ENCODE measurements around the gene BTBD16. TPM values are rescaled to one million over a fixed set of nuclear protein-coding genes. Genes with fewer than 3 reads are reported as not detected.

Gene BTBD16
- total and polyA plus RNA-seq, 2 donors (not counting 1 experiment from before 2014, with no cell fraction given) = not detected

- Histone ChIP-seq H3K9me3 (ENCODE audit: control extremely low read depth in 1 of 3, control insufficient read depth in 2 of 3, insufficient read depth in 1 of 3, low read length in 2 of 3) (peaks cover 0 to 4% (median 0%) of the 10 kb centered on the region in 3 donors), H3K4me3 (ENCODE audit: control extremely low read depth in 1 of 5, extremely low read depth in 1 of 5, insufficient read depth in 1 of 5, low read depth in 2 of 5, low read length in 4 of 5) (no peak overlapping the region), H3K27ac (ENCODE audit: low read length in 2 of 2) (no peak overlapping the region), H2AFZ (ENCODE audit: insufficient read depth, low read depth, low read length, poor library complexity, severe bottlenecking) (no peak overlapping the region), H3K36me3 (replicated peaks in 1 of 2; ENCODE audit: control extremely low read depth in 1 of 2, control insufficient read depth in 1 of 2, extremely low read depth in 1 of 2, insufficient read depth in 2 of 2, low read length in 1 of 2) (no peaks in the 10 kb centered on the region), H3K9ac (ENCODE audit: low read length) (no peak overlapping the region), H4K20me1 (ENCODE audit: control insufficient read depth, insufficient read depth, low read length, poor library complexity, severe bottlenecking) (no peaks in the 10 kb centered on the region), H3K27me3 (replicated peaks in 1 of 4; ENCODE audit: control extremely low read depth in 1 of 4, control insufficient read depth in 3 of 4, insufficient read depth in 4 of 4, low read length in 3 of 4) (peaks cover 0 to 3% (median 0%) of the 10 kb centered on the region in 4 experiments), H3K79me2 (ENCODE audit: control insufficient read depth, insufficient read depth, low read length) (no peaks in the 10 kb centered on the region), H3K4me1 (ENCODE audit: control insufficient read depth in 2 of 2, insufficient read depth in 2 of 2, low read length in 2 of 2) (no peaks in the 10 kb centered on the region), H3K4me2 (replicated peaks; ENCODE audit: low read depth, low read length, poor library complexity, severe bottlenecking) (no peak overlapping the region)
- intact Hi-C loops (cut with micrococcal nuclease) = no loop called here
- Mint-ChIP-seq H3K27me3 (peaks cover 27% of the 10 kb centered on the region), H3K9me3 (ENCODE audit: insufficient read depth) (peaks cover 5% of the 10 kb centered on the region), H3K27ac (no peak overlapping the region), H3K4me3 (no peak overlapping the region), H3K4me1 (no peaks in the 10 kb centered on the region)
- WGBS (ENCODE audit: insufficient coverage) = 96% methylated on average over 9 of the region's 12 CpGs
- ATAC-seq (ENCODE audit: low read depth) (no peak), DNase-seq (no peak)
- ChIA-PET POLR2A (no interaction called here), CTCF (no interaction called here)
- TF ChIP-seq EZH2 (IDR thresholded peaks at IDR 0.05; ENCODE audit: borderline replicate concordance, insufficient read depth, low read depth, low read length, poor library complexity, severe bottlenecking) = no peak
Measured at GRCh38 chr10:122316224-122316884, 45.3 kb downstream of the BTBD16 start.

DNA sequence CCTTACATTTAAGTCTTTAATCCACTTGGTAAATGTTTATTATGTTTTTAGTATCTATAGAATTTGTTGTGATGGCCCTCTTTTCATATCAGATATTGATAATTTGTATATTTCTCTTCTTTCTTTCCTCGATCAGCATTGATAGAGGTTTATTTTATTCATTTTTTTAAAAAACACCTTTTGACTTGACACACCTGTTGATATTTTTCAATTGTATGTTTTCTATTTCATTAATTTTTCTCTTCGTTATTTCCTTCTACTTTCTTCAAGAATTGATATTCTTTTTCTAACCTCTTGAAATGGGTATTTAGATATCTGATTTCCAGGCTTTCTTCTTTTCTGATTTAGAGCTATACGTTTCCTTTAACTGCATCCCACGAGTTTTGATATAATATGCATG, 50.9 kb downstream of the BTBD16 start:
- Mint-ChIP-seq H3K9me3 (ENCODE audit: insufficient read depth) (peaks cover 5% of the 10 kb centered on the region), H3K4me3 (no peak overlapping the region), H3K27ac (no peak overlapping the region), H3K27me3 (peaks cover 41% of the 10 kb centered on the region), H3K4me1 (peaks cover 9% of the 10 kb centered on the region)
- no peak overlapping the region for H3K27ac ChIP-seq (ENCODE audit: low read length in 2 of 2)
- no peaks in the 10 kb centered on the region for H4K20me1 ChIP-seq (ENCODE audit: control insufficient read depth, insufficient read depth, low read length, poor library complexity, severe bottlenecking)
- H3K79me2 ChIP-seq (ENCODE audit: control insufficient read depth, insufficient read depth, low read length) = no peaks in the 10 kb centered on the region
- peaks cover 9% of the 10 kb centered on the region in 2 donors for H3K4me1 ChIP-seq (ENCODE audit: control insufficient read depth in 2 of 2, insufficient read depth in 2 of 2, low read length in 2 of 2)
- no peak for DNase-seq
- no peak overlapping the region for H3K4me3 ChIP-seq (ENCODE audit: control extremely low read depth in 1 of 5, extremely low read depth in 1 of 5, insufficient read depth in 1 of 5, low read depth in 2 of 5, low read length in 4 of 5)
- no peak overlapping the region for H3K9ac ChIP-seq (ENCODE audit: low read length)
- TF ChIP-seq, protein P1, sequence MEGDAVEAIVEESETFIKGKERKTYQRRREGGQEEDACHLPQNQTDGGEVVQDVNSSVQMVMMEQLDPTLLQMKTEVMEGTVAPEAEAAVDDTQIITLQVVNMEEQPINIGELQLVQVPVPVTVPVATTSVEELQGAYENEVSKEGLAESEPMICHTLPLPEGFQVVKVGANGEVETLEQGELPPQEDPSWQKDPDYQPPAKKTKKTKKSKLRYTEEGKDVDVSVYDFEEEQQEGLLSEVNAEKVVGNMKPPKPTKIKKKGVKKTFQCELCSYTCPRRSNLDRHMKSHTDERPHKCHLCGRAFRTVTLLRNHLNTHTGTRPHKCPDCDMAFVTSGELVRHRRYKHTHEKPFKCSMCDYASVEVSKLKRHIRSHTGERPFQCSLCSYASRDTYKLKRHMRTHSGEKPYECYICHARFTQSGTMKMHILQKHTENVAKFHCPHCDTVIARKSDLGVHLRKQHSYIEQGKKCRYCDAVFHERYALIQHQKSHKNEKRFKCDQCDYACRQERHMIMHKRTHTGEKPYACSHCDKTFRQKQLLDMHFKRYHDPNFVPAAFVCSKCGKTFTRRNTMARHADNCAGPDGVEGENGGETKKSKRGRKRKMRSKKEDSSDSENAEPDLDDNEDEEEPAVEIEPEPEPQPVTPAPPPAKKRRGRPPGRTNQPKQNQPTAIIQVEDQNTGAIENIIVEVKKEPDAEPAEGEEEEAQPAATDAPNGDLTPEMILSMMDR (IDR thresholded peaks at IDR 0.05) = no peak
- no peak for TF ChIP-seq EZH2 (IDR thresholded peaks at IDR 0.05; ENCODE audit: borderline replicate concordance, insufficient read depth, low read depth, low read length, poor library complexity, severe bottlenecking)
- H3K36me3 ChIP-seq (replicated peaks in 1 of 2; ENCODE audit: control extremely low read depth in 1 of 2, control insufficient read depth in 1 of 2, extremely low read depth in 1 of 2, insufficient read depth in 2 of 2, low read length in 1 of 2) = no peaks in the 10 kb centered on the region
- H2AFZ ChIP-seq (ENCODE audit: insufficient read depth, low read depth, low read length, poor library complexity, severe bottlenecking) = no peak overlapping the region
- ChIA-PET POLR2A (no interaction called here), CTCF (interaction anchor here (1.1 kb wide), 1 partner anchor 23 kb away, joined by 4 read pairs; no protein-coding TSS in a partner anchor)
- no CpG with 5 or more reads among the region's 4 CpGs for whole genome bisulfite sequencing (ENCODE audit: insufficient coverage)
- no peak for ATAC-seq (ENCODE audit: low read depth)
- H3K9me3 ChIP-seq (ENCODE audit: control extremely low read depth in 1 of 3, control insufficient read depth in 2 of 3, insufficient read depth in 1 of 3, low read length in 2 of 3) = peaks cover 0 to 4% (median 0%) of the 10 kb centered on the region in 3 donors
- no peak overlapping the region for H3K4me2 ChIP-seq (replicated peaks; ENCODE audit: low read depth, low read length, poor library complexity, severe bottlenecking)
- intact Hi-C loops (cut with micrococcal nuclease) = no loop called here
- peaks cover 0 to 4% (median 0%) of the 10 kb centered on the region in 4 experiments for H3K27me3 ChIP-seq (replicated peaks in 1 of 4; ENCODE audit: control extremely low read depth in 1 of 4, control insufficient read depth in 3 of 4, insufficient read depth in 4 of 4, low read length in 3 of 4)

Data from B cell (primary cell).